ENCODE results near the gene DDHD1. TPM values are rescaled to one million over a fixed set of nuclear protein-coding genes. Genes with fewer than 3 reads are reported as not detected.

Gene DDHD1
- total and polyA plus RNA-seq, 2 experiments from 2014 or later: 11.2 to 28.9 TPM

GRCh38 chr14:53064475-53064874 is 88.6 kb downstream of the DDHD1 start (continued):
- TF ChIP-seq NANOG (IDR thresholded peaks at IDR 0.05; ENCODE audit: borderline replicate concordance) (no peak), JUNB (IDR thresholded peaks at IDR 0.05; ENCODE audit: unreplicated experiment) (no peak), CTCF (conservative IDR thresholded peaks at IDR 0.05; ENCODE audit: low read depth in 2 of 2) (no peak), REST (IDR thresholded peaks at IDR 0.05; ENCODE audit: unreplicated experiment) (no peak)

- Histone ChIP-seq H3K4me1 (ENCODE audit: insufficient read depth) (no peaks in the 10 kb centered on the region), H3K9me2 (ENCODE audit: insufficient read depth) (no peaks in the 10 kb centered on the region), H3K36me3 (ENCODE audit: insufficient read depth) (no peaks in the 10 kb centered on the region), H2AFZ (no peak overlapping the region), H3K27ac (ENCODE audit: low read depth) (no peak overlapping the region), H3F3A (replicated peaks; ENCODE audit: low read depth) (no peaks in the 10 kb centered on the region), H3K4me3 (no peak overlapping the region), H3K4me2 (no peak overlapping the region), H3K79me2 (replicated peaks; ENCODE audit: insufficient read depth) (no peaks in the 10 kb centered on the region), H3K27me3 (ENCODE audit: insufficient read depth) (no peaks in the 10 kb centered on the region), H4K20me1 (replicated peaks; ENCODE audit: insufficient read depth) (no peaks in the 10 kb centered on the region)
- no peak for ATAC-seq
- Mint-ChIP-seq H3K9me3 (no peaks in the 10 kb centered on the region), H3K27ac (no peak overlapping the region), H3K27me3 (ENCODE audit: insufficient read depth, low read depth, poor library complexity) (peaks cover 3% of the 10 kb centered on the region), H3K4me1 (peaks cover 9% of the 10 kb centered on the region; the same call in 2 of the 3 replicates), H3K36me3 (ENCODE audit: low read depth) (peaks cover 3% of the 10 kb centered on the region; the same call in 2 of the 3 replicates), H3K4me3 (no peak overlapping the region)
- no peak for DNase-seq (ENCODE audit: low spot score)
- TF ChIP-seq ZNF462 (CRISPR knock-in tag; IDR thresholded peaks at IDR 0.05) (no peak), NANOG (IDR thresholded peaks at IDR 0.05; ENCODE audit: borderline replicate concordance) (no peak), EZH2 (IDR thresholded peaks at IDR 0.05; ENCODE audit: low read depth, unreplicated experiment) (no peak), EZH2phosphoT487 (IDR thresholded peaks at IDR 0.05; ENCODE audit: unreplicated experiment) (no peak), CREB1 (CRISPR knock-in tag; IDR thresholded peaks at IDR 0.05; ENCODE audit: low read depth) (no peak), ETS1 (IDR thresholded peaks at IDR 0.05) (no peak), POLR2AphosphoS5 (IDR thresholded peaks at IDR 0.05; ENCODE audit: low read depth) (no peak), ZNF114 (CRISPR knock-in tag; IDR thresholded peaks at IDR 0.05) (no peak)
Measured at GRCh38 chr14:53062856-53063255, 90.3 kb downstream of the DDHD1 start.

All from GM23338 (cell line).